Endothelial cell (in vitro differentiated cells): Measurements from ENCODE around the gene PDE5A. TPM values are rescaled to one million over a fixed set of nuclear protein-coding genes. Genes with fewer than 3 reads are reported as not detected.

Experiments
- DNase-seq: peaks from one replicate; pipeline ENCODE4 v3.0.0; 2021; ENCODE audit warnings: low spot score
- H3K27ac Mint-ChIP-seq: one replicate; pipeline ENCODE4 v1.8.0; 2021; ENCODE audit warnings: mixed read lengths, inconsistent platforms; ENCODE audit not compliant: unreplicated experiment
- H3K27me3 Mint-ChIP-seq: one replicate; pipeline ENCODE4 v1.8.0; 2021; ENCODE audit warnings: mild to moderate bottlenecking, moderate library complexity, mixed read lengths, inconsistent platforms; ENCODE audit not compliant: unreplicated experiment
- H3K36me3 Mint-ChIP-seq: one replicate; pipeline ENCODE4 v1.8.0; 2021; ENCODE audit warnings: mild to moderate bottlenecking, low read depth, mixed read lengths, inconsistent platforms; ENCODE audit not compliant: unreplicated experiment
- H3K4me1 Mint-ChIP-seq: one replicate; pipeline ENCODE4 v1.8.0; 2021; ENCODE audit warnings: mild to moderate bottlenecking, mixed read lengths, inconsistent platforms; ENCODE audit not compliant: unreplicated experiment
- H3K4me3 Mint-ChIP-seq: one replicate; pipeline ENCODE4 v1.8.0; 2021; ENCODE audit warnings: mild to moderate bottlenecking, mixed read lengths, inconsistent platforms; ENCODE audit not compliant: unreplicated experiment
- H3K9me3 Mint-ChIP-seq: one replicate; pipeline ENCODE4 v1.8.0; 2021; ENCODE audit warnings: mixed read lengths, inconsistent platforms; ENCODE audit not compliant: unreplicated experiment
- CTCF ChIP-seq: fragments of 200-600 bp; sonication (generic); IDR thresholded peaks from one replicate; pipeline ENCODE4 v1.5.0; 2021; ENCODE audit warnings: antibody characterized with exemption; ENCODE audit not compliant: unreplicated experiment
- total RNA-seq: library from RNA; stranded (reverse); fragmentation: NEBNext Ultra II Directional; extraction: Animal tissue kit (Norgen Biotek cat#: 25700); gene quantifications from one replicate; pipeline ENCODE4 v1.2.1, GENCODE V29; 2021; ENCODE audit not compliant: unreplicated experiment

PDE5A gene
- total RNA-seq, 1 donor from 2014 or later = 3.4 TPM

- no peaks in the 10 kb centered on the region for H3K36me3 Mint-ChIP-seq
- H3K9me3 Mint-ChIP-seq = no peaks in the 10 kb centered on the region
- H3K27me3 Mint-ChIP-seq = no peaks in the 10 kb centered on the region
- no peak for DNase-seq
- no peak overlapping the region for H3K27ac Mint-ChIP-seq
- H3K4me3 Mint-ChIP-seq = no peak overlapping the region
- H3K4me1 Mint-ChIP-seq = peaks cover 29% of the 10 kb centered on the region
- no peak for TF ChIP-seq CTCF
These were observed 102.6 kb downstream of the PDE5A start for GRCh38 chr4:119525771-119526712.

- Mint-ChIP-seq H3K36me3 (no peaks in the 10 kb centered on the region), H3K4me1 (peaks cover 29% of the 10 kb centered on the region), H3K27ac (peak overlapping the region; percentile 33), H3K4me3 (no peak overlapping the region), H3K27me3 (no peaks in the 10 kb centered on the region), H3K9me3 (no peaks in the 10 kb centered on the region)
- no peak for DNase-seq
- no peak for TF ChIP-seq CTCF
These were observed 103.4 kb downstream of the PDE5A start for GRCh38 chr4:119525005-119525749.

- peaks cover 29% of the 10 kb centered on the region for H3K4me1 Mint-ChIP-seq
- no peak for TF ChIP-seq CTCF
- H3K36me3 Mint-ChIP-seq = no peaks in the 10 kb centered on the region
- no peak for DNase-seq
- no peak overlapping the region for H3K27ac Mint-ChIP-seq
- H3K27me3 Mint-ChIP-seq = no peaks in the 10 kb centered on the region
- H3K9me3 Mint-ChIP-seq = no peaks in the 10 kb centered on the region
- no peak overlapping the region for H3K4me3 Mint-ChIP-seq
These were observed 105.2 kb downstream of the PDE5A start for GRCh38 chr4:119523399-119523798.

- no peak overlapping the region for H3K4me3 Mint-ChIP-seq
- no peak for DNase-seq
- peaks cover 17% of the 10 kb centered on the region for H3K4me1 Mint-ChIP-seq
- no peaks in the 10 kb centered on the region for H3K27me3 Mint-ChIP-seq
- H3K36me3 Mint-ChIP-seq = peaks cover 2% of the 10 kb centered on the region
- H3K27ac Mint-ChIP-seq = no peak overlapping the region
- no peaks in the 10 kb centered on the region for H3K9me3 Mint-ChIP-seq
- no peak for TF ChIP-seq CTCF
These were observed 107.3 kb downstream of the PDE5A start for GRCh38 chr4:119521268-119521667.
